Activated B cell treated with CpG ODN at 0.5 μM for 24 hours (primary cell): ENCODE measurements around the gene PLEKHA5. TPM values are rescaled to one million over a fixed set of nuclear protein-coding genes. Genes with fewer than 3 reads are reported as not detected.

ENCODE experiments used
- ATAC-seq: fragments of 200-7000 bp; cut with Tn5 transposase; one replicate; pipeline ENCODE4 v1.10.0; 2021; ENCODE audit warnings: low read depth, mild to moderate bottlenecking, moderate library complexity
- CTCF ChIA-PET: fragments of 350-600 bp; sonication (Branson Sonifier 250); formaldehyde crosslinking; loops from one replicate; lab custom pipeline; 2021; ENCODE audit warnings: antibody characterized with exemption; lab: Charles Lee
- POLR2A ChIA-PET: fragments of 350-600 bp; sonication (Branson Sonifier 250); formaldehyde crosslinking; loops from one replicate; lab custom pipeline; 2021; ENCODE audit warnings: antibody characterized with exemption; lab: Charles Lee
- DNase-seq: peaks from one replicate; pipeline ENCODE4 v3.0.0; 2022
- H3K27ac Mint-ChIP-seq: one replicate; pipeline ENCODE4 v1.8.0; 2020; ENCODE audit warnings: mixed read lengths
- H3K27me3 Mint-ChIP-seq: one replicate; pipeline ENCODE4 v1.8.0; 2021; ENCODE audit warnings: mixed read lengths
- H3K36me3 Mint-ChIP-seq: one replicate; pipeline ENCODE4 v1.8.0; 2021; ENCODE audit warnings: low read depth, mixed read lengths
- H3K4me1 Mint-ChIP-seq: one replicate; pipeline ENCODE4 v1.8.0; 2021; ENCODE audit warnings: mixed read lengths
- H3K4me3 Mint-ChIP-seq: one replicate; pipeline ENCODE4 v1.8.0; 2020; ENCODE audit warnings: mild to moderate bottlenecking, mixed read lengths
- H3K9me3 Mint-ChIP-seq: one replicate; pipeline ENCODE4 v1.8.0; 2020; ENCODE audit warnings: mixed read lengths
- CTCF ChIP-seq: fragments of 200-600 bp; IDR thresholded peaks from one replicate; pipeline ENCODE4 v1.8.0; 2022; ENCODE audit warnings: antibody characterized with exemption, mild to moderate bottlenecking
- intact Hi-C: fragments of 100-400 bp; cut with micrococcal nuclease; formaldehyde crosslinking; loops from one replicate; pipeline ENCODE4 v1.15.1; 2024
- total RNA-seq: library from RNA; stranded (reverse); gene quantifications from 2 replicates; pipeline ENCODE4 v1.2.3, GENCODE V29; 2022

The PLEKHA5 gene
- total RNA-seq, 1 donor from 2014 or later, result 0.11 TPM

- no peaks in the 10 kb centered on the region for H3K36me3 Mint-ChIP-seq
- no peaks in the 10 kb centered on the region for H3K9me3 Mint-ChIP-seq
- DNase-seq (no peak), ATAC-seq (no peak)
- H3K4me1 Mint-ChIP-seq, result no peaks in the 10 kb centered on the region
- ChIA-PET POLR2A (no interaction called here), CTCF (no interaction called here)
- no peak for TF ChIP-seq CTCF
- intact Hi-C loops, result no loop called here
- H3K27ac Mint-ChIP-seq, result no peak overlapping the region
- H3K4me3 Mint-ChIP-seq, result no peak overlapping the region
- no peaks in the 10 kb centered on the region for H3K27me3 Mint-ChIP-seq
These were observed 286.0 kb downstream of the PLEKHA5 start for GRCh38 chr12:19415563-19415962.

- ChIA-PET CTCF (no interaction called here), POLR2A (no interaction called here)
- Mint-ChIP-seq H3K27ac (no peak overlapping the region), H3K27me3 (no peaks in the 10 kb centered on the region), H3K36me3 (no peaks in the 10 kb centered on the region), H3K9me3 (no peaks in the 10 kb centered on the region), H3K4me3 (no peak overlapping the region), H3K4me1 (no peaks in the 10 kb centered on the region)
- intact Hi-C loops, result no loop called here
- DNase-seq (no peak), ATAC-seq (no peak)
- TF ChIP-seq CTCF, result no peak
These were observed 289.6 kb downstream of the PLEKHA5 start for GRCh38 chr12:19419086-19419485.

GRCh38 chr12:19421503-19422282, 292.2 kb downstream of the PLEKHA5 start:
- CTCF ChIA-PET, result no interaction called here
- no peaks in the 10 kb centered on the region for H3K27me3 Mint-ChIP-seq

GRCh38 chr12:19423166-19423930, 293.8 kb downstream of the PLEKHA5 start:
- DNase-seq (no peak), ATAC-seq (no peak)
- CTCF ChIA-PET, result no interaction called here
- POLR2A ChIA-PET, result no interaction called here
- Mint-ChIP-seq H3K36me3 (no peaks in the 10 kb centered on the region), H3K27ac (no peak overlapping the region), H3K27me3 (no peaks in the 10 kb centered on the region), H3K4me1 (no peaks in the 10 kb centered on the region), H3K9me3 (peaks cover 3% of the 10 kb centered on the region), H3K4me3 (no peak overlapping the region)
- no peak for TF ChIP-seq CTCF
- intact Hi-C loops, result no loop called here

More at GRCh38 chr12:19421503-19422282, 292.2 kb downstream of the PLEKHA5 start:
- Mint-ChIP-seq H3K9me3 (peaks cover 3% of the 10 kb centered on the region), H3K27ac (no peak overlapping the region), H3K36me3 (no peaks in the 10 kb centered on the region), H3K4me3 (no peak overlapping the region), H3K4me1 (no peaks in the 10 kb centered on the region)
- intact Hi-C loops, result no loop called here
- ATAC-seq, result no peak
- TF ChIP-seq CTCF, result no peak
- no peak for DNase-seq
- POLR2A ChIA-PET, result no interaction called here
